ENCODE results near the gene SDK1. TPM values are rescaled to one million over a fixed set of nuclear protein-coding genes. Genes with fewer than 3 reads are reported as not detected.

Gene SDK1
- total RNA-seq, 1 experiment from 2014 or later: 20.0 TPM

DNA sequence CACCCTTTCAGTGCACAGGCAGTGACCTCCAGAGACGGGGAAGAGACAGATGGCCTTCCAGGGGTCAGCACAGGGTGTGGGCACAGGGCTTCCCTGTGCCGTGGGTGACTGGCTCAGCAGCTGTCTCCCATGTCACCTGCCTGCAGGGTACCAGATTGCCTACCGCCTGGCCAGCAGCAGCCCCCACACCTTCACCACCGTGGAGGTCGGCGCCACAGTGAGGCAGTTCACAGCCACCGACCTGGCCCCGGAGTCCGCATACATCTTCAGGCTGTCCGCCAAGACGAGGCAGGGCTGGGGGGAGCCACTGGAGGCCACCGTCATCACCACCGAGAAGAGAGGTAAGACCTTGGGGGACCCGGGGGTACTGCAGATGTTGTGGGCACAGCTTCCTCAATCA lies 844.5 kb downstream of the SDK1 start:
- TF ChIP-seq, protein P1, sequence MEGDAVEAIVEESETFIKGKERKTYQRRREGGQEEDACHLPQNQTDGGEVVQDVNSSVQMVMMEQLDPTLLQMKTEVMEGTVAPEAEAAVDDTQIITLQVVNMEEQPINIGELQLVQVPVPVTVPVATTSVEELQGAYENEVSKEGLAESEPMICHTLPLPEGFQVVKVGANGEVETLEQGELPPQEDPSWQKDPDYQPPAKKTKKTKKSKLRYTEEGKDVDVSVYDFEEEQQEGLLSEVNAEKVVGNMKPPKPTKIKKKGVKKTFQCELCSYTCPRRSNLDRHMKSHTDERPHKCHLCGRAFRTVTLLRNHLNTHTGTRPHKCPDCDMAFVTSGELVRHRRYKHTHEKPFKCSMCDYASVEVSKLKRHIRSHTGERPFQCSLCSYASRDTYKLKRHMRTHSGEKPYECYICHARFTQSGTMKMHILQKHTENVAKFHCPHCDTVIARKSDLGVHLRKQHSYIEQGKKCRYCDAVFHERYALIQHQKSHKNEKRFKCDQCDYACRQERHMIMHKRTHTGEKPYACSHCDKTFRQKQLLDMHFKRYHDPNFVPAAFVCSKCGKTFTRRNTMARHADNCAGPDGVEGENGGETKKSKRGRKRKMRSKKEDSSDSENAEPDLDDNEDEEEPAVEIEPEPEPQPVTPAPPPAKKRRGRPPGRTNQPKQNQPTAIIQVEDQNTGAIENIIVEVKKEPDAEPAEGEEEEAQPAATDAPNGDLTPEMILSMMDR (IDR thresholded peaks at IDR 0.05; ENCODE audit: unreplicated experiment): no peak
- H3K27ac Mint-ChIP-seq (ENCODE audit: unreplicated experiment): no peak overlapping the region
- H3K27me3 Mint-ChIP-seq (ENCODE audit: unreplicated experiment): no peaks in the 10 kb centered on the region
- BruUV-seq (replicated peaks): no TSS peak
- CTCF ChIA-PET: no interaction called here
- H3K4me1 Mint-ChIP-seq (ENCODE audit: low read depth, unreplicated experiment): no peaks in the 10 kb centered on the region
- intact Hi-C loops (cut with micrococcal nuclease; ENCODE audit: unreplicated experiment): no loop called here
- peaks cover 4% of the 10 kb centered on the region for H3K36me3 Mint-ChIP-seq (ENCODE audit: insufficient read depth, unreplicated experiment)
- no peak overlapping the region for H3K4me3 Mint-ChIP-seq (ENCODE audit: low read depth, unreplicated experiment)
- no peaks in the 10 kb centered on the region for H3K9me3 Mint-ChIP-seq (ENCODE audit: low read depth, unreplicated experiment)
- no peak for DNase-seq

GRCh38 chr7:4147926-4148620 lies 847.0 kb downstream of the SDK1 start:
- peaks cover 4% of the 10 kb centered on the region for H3K36me3 Mint-ChIP-seq (ENCODE audit: insufficient read depth, unreplicated experiment)
- DNase-seq: no peak
- no peaks in the 10 kb centered on the region for H3K27me3 Mint-ChIP-seq (ENCODE audit: unreplicated experiment)
- BruUV-seq (replicated peaks): no TSS peak
- CTCF ChIA-PET: no interaction called here
- H3K4me1 Mint-ChIP-seq (ENCODE audit: low read depth, unreplicated experiment): no peaks in the 10 kb centered on the region
- intact Hi-C loops (cut with micrococcal nuclease; ENCODE audit: unreplicated experiment): no loop called here
- TF ChIP-seq, protein P1 (IDR thresholded peaks at IDR 0.05; ENCODE audit: unreplicated experiment): no peak
- no peaks in the 10 kb centered on the region for H3K9me3 Mint-ChIP-seq (ENCODE audit: low read depth, unreplicated experiment)
- no peak overlapping the region for H3K27ac Mint-ChIP-seq (ENCODE audit: unreplicated experiment)
- no peak overlapping the region for H3K4me3 Mint-ChIP-seq (ENCODE audit: low read depth, unreplicated experiment)

GRCh38 chr7:4149236-4149635 lies 848.2 kb downstream of the SDK1 start:
- Mint-ChIP-seq H3K36me3 (ENCODE audit: insufficient read depth, unreplicated experiment) (peaks cover 2% of the 10 kb centered on the region), H3K27ac (ENCODE audit: unreplicated experiment) (no peak overlapping the region), H3K4me1 (ENCODE audit: low read depth, unreplicated experiment) (no peaks in the 10 kb centered on the region), H3K27me3 (ENCODE audit: unreplicated experiment) (no peaks in the 10 kb centered on the region), H3K4me3 (ENCODE audit: low read depth, unreplicated experiment) (no peak overlapping the region), H3K9me3 (ENCODE audit: low read depth, unreplicated experiment) (no peaks in the 10 kb centered on the region)
- TF ChIP-seq, protein P1 (IDR thresholded peaks at IDR 0.05; ENCODE audit: unreplicated experiment): no peak
- BruUV-seq (replicated peaks): no TSS peak
- CTCF ChIA-PET: no interaction called here
- intact Hi-C loops (cut with micrococcal nuclease; ENCODE audit: unreplicated experiment): no loop called here
- no peak for DNase-seq

- TF ChIP-seq, protein P1 (IDR thresholded peaks at IDR 0.05; ENCODE audit: unreplicated experiment): no peak
- H3K27ac Mint-ChIP-seq (ENCODE audit: unreplicated experiment): no peak overlapping the region
- no peaks in the 10 kb centered on the region for H3K9me3 Mint-ChIP-seq (ENCODE audit: low read depth, unreplicated experiment)
- H3K36me3 Mint-ChIP-seq (ENCODE audit: insufficient read depth, unreplicated experiment): no peaks in the 10 kb centered on the region
- no peaks in the 10 kb centered on the region for H3K27me3 Mint-ChIP-seq (ENCODE audit: unreplicated experiment)
- no peak for DNase-seq
- intact Hi-C loops (cut with micrococcal nuclease; ENCODE audit: unreplicated experiment): no loop called here
- no peak overlapping the region for H3K4me3 Mint-ChIP-seq (ENCODE audit: low read depth, unreplicated experiment)
- no peaks in the 10 kb centered on the region for H3K4me1 Mint-ChIP-seq (ENCODE audit: low read depth, unreplicated experiment)
- CTCF ChIA-PET: no interaction called here
- BruUV-seq (replicated peaks): no TSS peak
These were observed 848.6 kb downstream of the SDK1 start for GRCh38 chr7:4149645-4150044.
